ENCODE data around the gene TSPAN5.

DNA sequence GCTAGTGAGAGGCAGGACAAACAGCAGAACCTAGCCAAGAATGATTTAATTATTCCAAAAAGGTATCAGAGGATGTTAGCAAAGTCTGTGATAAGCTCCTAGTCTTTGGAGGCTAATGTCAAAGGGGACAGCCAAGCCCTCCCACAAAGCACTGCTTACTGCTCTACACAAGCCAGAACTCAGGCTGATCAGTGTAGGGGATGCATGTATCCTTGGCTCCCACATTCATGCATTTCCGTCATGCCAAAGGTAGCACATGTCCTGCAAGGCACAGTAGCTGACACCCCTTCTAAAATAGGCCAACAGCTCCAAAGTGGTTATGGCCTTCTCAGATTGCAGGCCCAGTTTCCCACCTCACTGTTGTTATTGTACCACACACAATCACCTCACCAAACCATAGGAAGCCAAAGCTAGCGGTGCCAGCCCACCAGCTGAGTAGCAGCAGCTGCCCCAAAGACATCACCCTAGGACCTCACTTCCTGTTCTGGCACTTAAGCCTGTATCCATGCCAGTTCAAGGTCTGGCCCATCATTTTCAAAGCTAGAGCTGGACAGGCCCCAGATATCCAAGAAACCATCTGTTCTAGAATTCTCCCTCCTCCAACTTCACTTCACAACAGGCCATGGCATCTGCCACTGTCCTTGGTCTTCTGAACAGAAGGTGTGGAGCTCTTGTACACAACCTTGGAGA is 40.9 kb downstream of the TSPAN5 start:
- TF ChIP-seq ZFP30 (CRISPR knock-in tag; IDR thresholded peaks at IDR 0.05) (no peak), ARNTL (CRISPR knock-in tag; IDR thresholded peaks at IDR 0.05; ENCODE audit: borderline replicate concordance, low read depth) (no peak), ZNF8 (CRISPR knock-in tag; IDR thresholded peaks at IDR 0.05) (no peak), RARB (CRISPR knock-in tag; IDR thresholded peaks at IDR 0.05) (no peak), PATZ1 (CRISPR knock-in tag; IDR thresholded peaks at IDR 0.05; ENCODE audit: borderline replicate concordance) (no peak), TCF4 (CRISPR knock-in tag; IDR thresholded peaks at IDR 0.05; ENCODE audit: borderline replicate concordance) (no peak), ISL1 (CRISPR knock-in tag; IDR thresholded peaks at IDR 0.05) (no peak), ESRRG (CRISPR knock-in tag; IDR thresholded peaks at IDR 0.05) (no peak), ZNF565 (CRISPR knock-in tag; conservative IDR thresholded peaks at IDR 0.05; ENCODE audit: low read depth) (no peak), ZFP3 (CRISPR knock-in tag; IDR thresholded peaks at IDR 0.05) (no peak), BACH2 (CRISPR knock-in tag; IDR thresholded peaks at IDR 0.05; ENCODE audit: borderline replicate concordance) (no peak), ZNF70 (CRISPR knock-in tag; IDR thresholded peaks at IDR 0.05) (no peak)
- TF ChIP-seq, protein P1, sequence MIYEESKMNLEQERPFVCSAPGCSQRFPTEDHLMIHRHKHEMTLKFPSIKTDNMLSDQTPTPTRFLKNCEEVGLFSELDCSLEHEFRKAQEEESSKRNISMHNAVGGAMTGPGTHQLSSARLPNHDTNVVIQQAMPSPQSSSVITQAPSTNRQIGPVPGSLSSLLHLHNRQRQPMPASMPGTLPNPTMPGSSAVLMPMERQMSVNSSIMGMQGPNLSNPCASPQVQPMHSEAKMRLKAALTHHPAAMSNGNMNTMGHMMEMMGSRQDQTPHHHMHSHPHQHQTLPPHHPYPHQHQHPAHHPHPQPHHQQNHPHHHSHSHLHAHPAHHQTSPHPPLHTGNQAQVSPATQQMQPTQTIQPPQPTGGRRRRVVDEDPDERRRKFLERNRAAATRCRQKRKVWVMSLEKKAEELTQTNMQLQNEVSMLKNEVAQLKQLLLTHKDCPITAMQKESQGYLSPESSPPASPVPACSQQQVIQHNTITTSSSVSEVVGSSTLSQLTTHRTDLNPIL (CRISPR knock-in tag; IDR thresholded peaks at IDR 0.05; ENCODE audit: low read depth), result no peak

All from SK-N-SH treated with all-trans-retinoic acid at 6 μM for 48 hours (cell line).